WI38 (cell line): Measurements from ENCODE around the gene MSL1.

Source experiments
- H3K4me3 ChIP-seq: 2 replicates; pipeline ENCODE4 v1.5.1; 2011; ENCODE audit warnings: low read depth, mild to moderate bottlenecking, control low read depth, low read length
- CTCF ChIP-seq: IDR thresholded peaks from 2 replicates; pipeline ENCODE4 v1.5.1; 2012; ENCODE audit warnings: low read depth, mild to moderate bottlenecking, control low read depth, low read length

MSL1 gene

GRCh38 chr17:40150276-40150675, 28.5 kb downstream of the MSL1 start:
- TF ChIP-seq CTCF, result no peak
- no peak overlapping the region for H3K4me3 ChIP-seq

DNA sequence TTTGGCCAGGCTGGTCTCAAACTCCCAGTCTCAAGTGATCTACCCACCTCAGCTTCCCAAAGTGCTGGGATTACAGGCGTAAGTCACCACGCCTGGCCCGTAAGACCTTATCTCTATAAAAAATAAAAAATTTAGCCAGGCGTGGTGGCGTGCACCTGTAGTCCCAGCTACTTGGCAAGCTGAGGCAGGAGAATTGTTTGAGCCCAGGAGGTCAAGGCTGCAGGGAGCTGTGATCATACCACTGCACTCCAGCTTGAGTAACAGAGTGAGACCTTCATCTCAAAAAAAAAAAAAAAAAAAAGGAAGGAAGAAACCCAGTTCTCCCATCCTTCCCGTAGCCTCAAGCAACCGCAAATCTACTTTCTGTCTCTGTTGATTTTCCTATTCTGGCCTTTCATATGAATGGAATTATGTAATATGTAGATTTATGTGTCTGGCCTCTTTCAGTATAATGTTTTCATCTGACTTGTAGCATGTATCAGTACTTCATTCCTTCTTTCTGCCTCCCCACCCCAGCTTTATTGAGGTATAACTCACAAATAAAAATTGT, 29.7 kb downstream of the MSL1 start:
- no peak overlapping the region for H3K4me3 ChIP-seq
- TF ChIP-seq CTCF, result no peak

GRCh38 chr17:40153603-40154236, 31.9 kb downstream of the MSL1 start:
- H3K4me3 ChIP-seq, result no peak overlapping the region

GRCh38 chr17:40157973-40158372, 36.2 kb downstream of the MSL1 start:
- no peak overlapping the region for H3K4me3 ChIP-seq
- TF ChIP-seq CTCF, result no peak

More at GRCh38 chr17:40153603-40154236, 31.9 kb downstream of the MSL1 start:
- TF ChIP-seq CTCF, result no peak

DNA sequence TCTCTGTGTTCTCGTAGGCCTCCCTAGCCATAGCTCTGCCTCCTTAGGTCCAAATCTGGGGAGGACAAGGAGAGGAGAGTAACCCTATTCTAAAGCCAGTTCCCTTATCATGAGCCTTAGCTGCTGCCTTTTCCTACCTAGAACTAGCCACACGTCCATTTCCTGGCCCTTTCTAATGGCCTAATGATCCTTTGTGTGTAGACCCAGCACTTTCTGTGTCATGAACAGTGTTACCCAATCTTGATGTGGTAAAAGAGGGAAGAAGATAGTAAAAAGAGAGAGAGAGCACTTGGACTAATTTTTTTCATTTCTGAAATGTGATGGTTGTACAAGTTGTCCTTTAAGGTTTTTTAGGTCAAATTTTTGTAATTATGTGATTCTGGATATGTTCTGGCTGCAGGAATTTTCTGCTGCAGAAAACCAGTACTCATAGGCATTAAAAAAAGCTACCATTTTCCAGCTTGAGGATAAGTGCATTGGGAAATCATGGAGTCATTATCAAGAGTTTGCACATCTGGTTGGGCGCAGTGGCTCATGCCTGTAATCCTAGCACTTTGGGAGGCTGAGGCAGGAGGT, 36.8 kb downstream of the MSL1 start:
- no peak for TF ChIP-seq CTCF
- no peak overlapping the region for H3K4me3 ChIP-seq

- TF ChIP-seq CTCF, result no peak
- no peak overlapping the region for H3K4me3 ChIP-seq
These were observed 37.7 kb downstream of the MSL1 start for GRCh38 chr17:40159456-40159855.

DNA sequence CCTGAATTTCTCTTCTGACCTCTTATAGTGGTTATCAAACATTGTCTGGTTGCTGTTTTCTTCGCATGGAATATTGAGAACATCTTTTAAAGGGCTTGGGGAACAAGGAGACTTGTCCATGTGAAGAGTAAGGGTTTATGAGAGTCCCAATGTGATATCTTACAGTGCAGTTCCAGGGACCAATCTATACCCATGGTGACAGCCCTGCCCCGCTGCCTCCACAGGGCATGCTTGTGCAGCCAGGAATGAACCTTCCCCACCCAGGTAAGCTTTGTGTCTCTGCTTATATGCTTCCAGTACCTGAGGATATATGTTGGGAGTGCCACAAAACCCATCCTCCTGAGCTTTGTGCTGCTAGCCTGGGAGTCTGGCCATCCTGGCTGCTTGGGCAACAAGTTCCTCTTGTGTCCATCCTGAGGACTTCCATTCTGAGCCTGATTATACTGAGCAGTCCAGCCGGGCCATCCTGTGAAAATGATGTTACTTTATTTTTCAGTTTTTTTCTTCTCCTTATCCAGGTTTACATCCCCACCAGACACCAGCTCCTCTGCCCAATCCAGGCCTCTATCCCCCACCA, 46.0 kb downstream of the MSL1 start:
- H3K4me3 ChIP-seq, result no peak overlapping the region
- TF ChIP-seq CTCF, result no peak
